DMS114 treated with DMSO at 0.1 percent for 48 hours (cell line): Measurements from ENCODE around the gene HLA-DQB1.
"Not testable (repeated sequence)": the region's sequence is repeated elsewhere in the genome, so short reads cannot be mapped to it uniquely, and the experiment has no call there.

Experiments used
- DNase-seq: peaks from one replicate; lab custom pipeline; 2025; ENCODE audit not compliant: unreplicated experiment; lab: John Stamatoyannopoulos, UW

Gene HLA-DQB1

DNA sequence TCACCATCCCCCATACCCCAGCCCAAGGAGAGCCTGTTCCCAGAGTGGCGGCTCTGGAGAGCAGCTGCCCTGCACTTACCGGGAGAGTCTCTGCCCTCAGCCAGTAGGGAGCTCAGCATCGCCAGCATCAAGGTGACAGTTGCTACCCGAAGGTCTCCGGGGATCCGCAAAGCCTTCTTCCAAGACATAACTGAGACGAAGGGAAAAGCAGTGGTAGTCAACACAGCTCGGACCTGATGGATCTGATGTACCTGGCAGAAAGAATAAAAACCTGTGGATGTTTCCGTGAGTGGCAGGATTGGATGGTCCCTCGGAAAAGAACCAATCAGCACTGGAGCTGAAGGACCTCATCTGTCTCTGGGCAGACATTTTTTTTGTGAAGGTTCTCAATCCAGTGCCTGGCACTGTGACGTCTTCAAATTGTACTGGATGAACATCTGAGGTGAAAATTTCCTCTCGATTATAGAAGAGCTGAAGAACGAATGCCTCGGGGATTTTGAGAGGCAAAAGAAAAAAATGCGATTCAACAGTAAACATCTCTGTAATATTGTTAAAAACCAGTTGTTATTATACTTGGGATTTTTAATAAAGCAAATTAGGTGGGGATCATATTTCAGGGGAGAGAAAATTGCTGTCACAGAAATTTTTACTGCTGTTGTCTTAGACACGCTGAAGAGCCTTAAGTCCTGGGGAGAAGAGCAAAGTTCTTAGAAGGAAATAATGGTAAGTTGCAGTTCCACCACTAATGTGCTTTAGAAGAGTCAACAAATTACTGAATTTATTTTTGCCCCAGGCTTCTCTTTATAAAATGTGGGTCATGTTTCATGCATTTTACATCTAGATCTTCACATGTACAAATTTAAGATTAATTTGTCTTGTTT, at the start of gene HLA-DQB1:
HLA-DQB1 (minus strand) TSS at position 238 of the 881 bp plus-strand sequence; CDS start at position 188, 50 bp downstream.
- DNase-seq, result peak; percentile 81

DNA sequence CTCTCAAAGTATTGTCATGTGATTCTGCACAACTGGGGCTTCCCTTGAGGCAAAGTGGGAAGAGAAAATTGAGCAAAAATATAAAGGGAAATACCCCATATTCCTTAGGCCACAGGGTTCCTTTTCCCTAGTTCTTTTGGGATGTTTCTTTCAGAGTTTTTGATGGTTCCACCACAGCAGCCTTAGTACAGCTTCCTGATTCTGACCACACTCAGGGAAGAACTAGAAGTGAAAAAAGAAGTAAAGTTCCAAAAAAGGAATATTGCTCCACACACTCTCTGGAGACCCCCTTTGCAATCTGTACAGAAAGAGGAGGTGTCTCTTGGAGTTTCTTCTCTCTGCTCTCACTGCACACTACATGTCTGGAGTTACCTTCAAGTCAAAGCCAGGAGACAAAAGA, 46.8 kb upstream of the HLA-DQB1 start:
- DNase-seq, result no peak

DNA sequence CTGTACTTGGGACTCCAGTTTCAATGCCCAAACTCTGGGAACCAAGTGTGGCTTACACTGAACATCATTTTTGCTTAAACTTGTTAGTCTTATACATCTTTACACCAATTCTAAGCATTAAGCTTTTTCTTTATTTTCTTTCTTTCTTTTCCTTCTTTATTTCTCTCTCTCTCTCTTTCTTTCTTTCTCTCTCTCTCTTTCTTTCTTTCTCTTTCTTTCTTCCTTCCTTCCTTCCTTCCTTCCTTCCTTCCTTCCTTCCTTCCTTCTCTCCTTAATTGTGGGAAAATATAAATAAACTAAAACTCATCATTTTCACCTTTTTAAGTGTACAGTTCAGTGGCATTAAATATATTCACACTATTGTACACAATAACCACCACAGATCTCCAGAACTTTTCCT, 43.2 kb upstream of the HLA-DQB1 start:
- no peak for DNase-seq

DNA sequence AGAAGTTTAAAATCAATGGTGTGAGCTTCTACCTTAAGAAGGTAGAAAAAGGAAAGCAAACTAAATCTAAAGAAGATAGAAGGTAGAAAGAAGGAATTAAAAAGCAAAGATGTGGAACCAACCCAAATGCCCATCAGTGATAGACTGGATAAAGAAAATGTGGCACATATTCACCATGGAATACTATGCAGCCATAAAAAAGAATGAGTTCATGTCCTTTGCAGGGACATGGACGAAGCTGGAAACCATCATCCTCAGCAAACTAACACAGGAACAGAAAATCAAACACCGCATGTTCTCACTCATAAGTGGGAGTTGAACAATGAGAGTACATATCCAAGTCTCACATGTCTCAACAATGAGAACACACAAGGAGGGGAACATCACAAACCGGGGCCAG, 38.7 kb upstream of the HLA-DQB1 start:
- DNase-seq, result not testable (repeated sequence)

DNA sequence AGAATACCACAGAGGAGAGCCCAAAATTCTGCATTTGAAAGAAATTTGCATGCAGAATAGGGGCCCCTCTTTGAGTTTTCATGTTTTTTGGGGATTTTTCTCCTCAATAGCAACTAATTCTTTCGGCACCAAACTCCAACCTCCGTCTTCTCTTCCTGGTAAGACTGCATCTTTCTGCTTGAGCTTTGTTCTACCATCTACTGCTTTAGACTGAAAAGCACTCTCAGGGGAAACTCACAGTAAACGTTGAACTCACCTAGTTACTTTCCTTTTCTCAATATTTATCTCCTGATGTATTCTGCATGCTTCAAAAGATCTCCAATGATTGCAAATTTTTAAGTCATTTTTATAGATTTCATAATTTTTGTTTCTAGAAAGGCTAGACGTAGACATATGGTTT, 36.9 kb upstream of the HLA-DQB1 start:
- no peak for DNase-seq

DNA sequence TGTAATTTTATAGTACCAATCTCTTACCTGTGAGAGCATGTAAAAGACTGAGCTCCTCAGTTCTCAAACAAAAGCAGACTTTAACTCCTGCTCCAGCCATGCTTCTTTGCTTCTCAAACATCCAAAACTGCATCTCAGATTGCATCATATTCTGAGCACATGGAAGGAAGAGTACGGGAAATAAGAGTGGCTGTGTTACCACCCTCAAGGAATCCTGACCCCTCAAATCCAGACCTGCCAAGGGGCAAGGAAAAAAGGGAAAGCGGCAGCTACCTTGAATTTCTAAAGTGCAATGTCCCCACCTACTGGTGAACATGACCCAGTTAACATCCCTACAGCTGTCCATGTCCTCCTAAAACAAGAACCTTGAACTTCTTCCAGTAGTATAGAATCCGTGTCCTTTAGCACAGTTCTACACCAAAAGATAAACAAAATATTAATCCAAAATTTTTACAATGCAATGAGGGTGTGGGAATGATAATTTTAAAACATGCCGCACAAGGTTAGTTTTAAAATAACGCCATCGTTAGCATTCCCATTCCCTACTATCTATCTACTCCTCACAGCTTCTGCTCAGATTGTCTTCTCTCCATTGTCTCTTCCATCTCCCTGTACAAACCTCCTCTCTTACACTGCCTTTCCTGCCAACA, 34.1 kb upstream of the HLA-DQB1 start:
- peak; percentile 83 for DNase-seq

DNA sequence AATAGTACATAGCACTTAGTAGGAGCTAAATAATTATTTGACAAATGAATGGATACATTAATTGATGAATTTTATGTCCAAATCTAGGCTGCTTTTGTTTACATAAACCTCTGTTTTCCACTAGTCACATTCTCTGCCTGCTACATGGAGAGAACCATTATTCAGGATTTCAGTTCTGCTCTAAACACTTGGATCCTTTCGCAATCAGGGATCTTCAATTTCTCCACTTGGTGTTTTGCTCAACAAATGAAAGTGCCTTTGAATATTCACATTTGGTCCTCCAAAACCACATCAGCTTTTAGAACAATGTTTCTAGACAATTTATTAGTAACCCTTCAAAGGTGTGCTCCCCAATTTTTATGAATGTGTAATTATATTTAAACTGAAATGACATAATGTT, 30.6 kb upstream of the HLA-DQB1 start:
- no peak for DNase-seq

DNA sequence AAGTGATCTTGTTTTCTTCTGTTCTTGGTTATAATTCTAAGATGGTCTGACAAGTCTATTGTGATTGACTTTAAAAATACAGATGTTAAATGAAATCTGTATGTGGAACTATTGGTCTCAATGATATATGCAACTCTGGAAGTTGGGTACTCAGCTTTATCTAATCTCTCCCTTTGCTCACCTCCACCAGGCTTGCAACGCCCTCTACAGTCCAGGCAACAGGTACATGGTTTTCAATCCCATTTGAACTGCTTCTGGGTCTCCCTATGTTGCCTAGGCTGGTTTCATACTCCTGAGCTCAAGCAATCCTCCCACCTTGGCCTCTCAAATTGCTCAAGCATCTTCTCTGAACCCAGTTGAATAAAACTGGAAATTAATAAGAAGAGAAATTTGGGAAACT, 25.6 kb upstream of the HLA-DQB1 start:
- DNase-seq, result no peak

DNA sequence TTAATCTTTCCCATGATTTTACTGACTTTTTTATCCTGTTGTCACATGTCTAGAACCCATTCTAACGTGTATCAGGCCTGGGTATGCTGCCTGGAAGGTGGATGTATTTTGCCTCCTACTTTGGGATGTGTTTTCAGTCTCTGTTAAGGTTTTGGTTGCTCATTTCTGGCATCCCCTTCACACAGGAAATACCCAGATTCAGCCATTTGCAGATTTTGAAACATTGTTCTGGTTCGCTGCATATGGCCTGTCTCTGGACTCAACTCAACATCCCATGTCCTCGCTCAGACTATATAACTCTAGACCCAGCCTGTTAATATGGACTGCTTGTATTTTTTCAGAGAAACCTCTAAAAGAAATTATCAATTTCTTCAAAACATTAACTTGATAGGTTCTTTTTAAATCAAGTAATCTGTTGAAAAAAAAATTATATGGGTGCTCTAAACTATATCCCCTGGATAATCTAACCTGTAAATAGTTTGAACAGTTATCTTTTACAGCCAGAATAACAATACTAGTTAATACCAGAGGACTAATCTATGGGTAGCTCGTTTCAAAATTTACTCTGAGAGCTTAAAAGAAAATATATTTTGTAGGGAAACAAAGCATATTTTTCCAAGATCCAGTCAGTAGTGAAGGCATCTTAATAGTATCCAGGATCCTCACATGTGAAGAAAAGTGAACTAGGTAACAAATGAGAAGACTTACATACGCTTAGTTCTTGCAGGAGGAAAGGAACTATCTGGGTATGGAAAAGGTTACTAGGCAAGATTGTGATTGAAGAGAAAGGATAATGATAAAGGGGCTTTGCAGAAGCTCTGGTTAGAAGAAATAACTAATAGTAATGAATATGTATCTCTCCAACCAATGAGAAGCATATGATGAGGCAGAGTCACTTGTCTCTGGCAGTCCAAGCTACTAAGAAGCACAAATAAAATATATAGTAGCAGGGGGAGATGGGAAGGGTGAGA, 23.4 kb upstream of the HLA-DQB1 start:
- peak; percentile 52 for DNase-seq

DNA sequence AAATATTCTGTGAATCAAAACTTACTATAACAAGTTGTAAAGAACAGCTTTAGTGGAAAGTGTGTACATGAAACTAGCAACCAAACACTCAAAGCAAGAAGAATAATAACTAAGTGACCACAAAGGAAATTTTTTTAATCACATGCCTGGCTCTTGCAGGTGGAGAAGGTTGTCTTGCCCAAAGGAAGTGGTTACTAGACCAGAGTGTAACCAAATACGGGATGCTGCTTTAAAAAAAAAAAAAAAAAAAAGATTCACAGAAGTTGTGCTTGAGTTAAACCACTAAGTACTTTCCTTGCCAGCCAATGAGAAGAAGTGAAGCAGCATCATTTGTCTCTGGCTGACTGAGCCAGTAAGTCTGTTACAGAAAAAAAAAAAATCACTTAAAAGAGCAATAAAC, 19.1 kb upstream of the HLA-DQB1 start:
- no peak for DNase-seq

DNA sequence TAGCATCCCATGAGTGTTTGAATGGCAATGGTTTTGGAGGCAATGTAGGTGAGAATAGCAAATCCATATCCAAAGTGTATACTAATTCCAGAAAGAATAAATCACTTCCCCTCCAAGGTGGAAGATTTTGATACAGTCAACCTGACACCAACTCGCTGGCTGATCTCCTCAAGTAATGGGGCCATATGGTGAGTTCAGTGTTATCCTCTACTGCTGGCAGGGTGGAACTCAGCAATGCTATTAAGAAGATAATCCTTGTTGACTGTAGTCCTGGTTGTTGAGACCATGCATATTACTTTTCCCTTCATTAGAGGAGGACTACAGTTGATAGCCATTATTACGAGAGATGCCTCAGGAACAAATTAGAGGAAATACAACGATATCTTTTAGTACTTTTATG, 17.8 kb upstream of the HLA-DQB1 start:
- DNase-seq, result no peak

DNA sequence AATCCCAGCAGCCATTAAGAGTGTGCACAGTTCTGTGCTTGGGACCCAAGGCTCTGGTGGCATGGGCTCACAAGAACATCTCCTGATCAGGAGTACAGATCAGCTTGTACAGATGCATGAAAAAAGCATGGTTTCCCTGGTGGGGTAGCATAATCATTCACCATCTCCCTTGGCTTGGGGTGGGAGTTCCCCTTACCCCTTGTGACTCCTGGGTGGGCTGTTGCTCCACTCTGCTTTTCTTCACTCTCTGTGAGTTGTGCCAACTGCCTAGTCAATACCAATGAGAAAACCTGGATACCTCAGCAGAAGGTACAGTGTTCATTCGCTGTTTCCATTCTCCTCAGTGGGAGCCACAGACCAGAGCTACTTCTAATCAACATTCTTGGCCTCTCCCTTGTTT, 13.6 kb upstream of the HLA-DQB1 start:
- no peak for DNase-seq

DNA sequence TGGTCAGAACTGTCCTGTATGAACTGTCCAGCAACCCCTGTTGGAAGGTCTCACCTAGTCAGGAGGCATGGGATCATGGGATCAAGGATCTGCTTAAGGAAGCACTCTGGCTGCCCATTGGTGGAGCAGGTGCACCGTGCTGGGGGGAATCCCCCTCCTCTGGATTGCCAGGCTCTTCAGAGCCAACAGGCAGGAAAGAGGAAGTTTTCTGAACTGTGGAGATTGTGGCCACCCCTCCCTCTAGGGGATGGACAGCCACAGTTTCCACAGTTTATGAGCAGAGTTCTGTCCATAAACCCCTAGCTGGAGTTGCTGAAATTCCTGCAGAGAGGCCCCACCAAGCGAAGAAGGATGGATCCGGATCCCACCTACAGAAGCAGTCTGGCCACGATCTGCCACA, 13.0 kb upstream of the HLA-DQB1 start:
- DNase-seq, result no peak

DNA sequence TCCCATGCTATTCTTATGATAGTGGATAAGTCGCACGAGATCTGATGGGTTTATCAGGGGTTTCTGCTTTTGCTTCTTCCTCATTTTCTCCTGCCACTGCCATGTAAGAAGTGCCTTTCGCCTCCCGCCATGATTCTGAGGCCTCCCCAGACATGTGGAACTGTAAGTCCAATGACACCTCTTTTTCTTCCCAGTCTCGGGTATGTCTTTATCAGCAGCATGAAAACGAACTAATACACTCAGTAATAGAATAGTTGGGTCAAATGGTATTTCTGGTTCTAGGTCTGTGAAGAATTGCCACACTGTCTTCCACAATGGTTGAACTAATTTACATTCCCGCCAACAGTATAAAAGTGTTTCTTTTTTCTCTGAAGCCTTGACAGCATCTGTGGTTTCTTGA, 7.7 kb upstream of the HLA-DQB1 start:
- not testable (repeated sequence) for DNase-seq

DNA sequence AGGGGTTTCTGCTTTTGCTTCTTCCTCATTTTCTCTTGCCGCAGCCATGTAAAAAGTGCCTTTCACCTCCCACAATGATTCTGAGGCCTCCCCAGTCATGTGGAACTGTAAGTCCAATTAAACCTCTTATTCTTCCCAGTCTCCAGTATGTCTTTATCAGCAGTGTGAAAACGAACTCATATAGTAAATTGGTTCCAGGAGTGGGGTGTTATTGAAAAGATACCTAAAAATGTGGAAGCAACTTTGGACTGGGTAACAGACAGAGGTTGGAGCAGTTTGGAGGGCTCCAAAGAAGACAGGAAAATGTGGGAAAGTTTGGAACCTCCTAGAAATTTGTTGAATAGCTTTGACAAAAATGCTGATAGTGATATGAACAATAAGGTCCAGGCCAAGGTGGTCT, 5.5 kb upstream of the HLA-DQB1 start:
- not testable (repeated sequence) for DNase-seq

DNA sequence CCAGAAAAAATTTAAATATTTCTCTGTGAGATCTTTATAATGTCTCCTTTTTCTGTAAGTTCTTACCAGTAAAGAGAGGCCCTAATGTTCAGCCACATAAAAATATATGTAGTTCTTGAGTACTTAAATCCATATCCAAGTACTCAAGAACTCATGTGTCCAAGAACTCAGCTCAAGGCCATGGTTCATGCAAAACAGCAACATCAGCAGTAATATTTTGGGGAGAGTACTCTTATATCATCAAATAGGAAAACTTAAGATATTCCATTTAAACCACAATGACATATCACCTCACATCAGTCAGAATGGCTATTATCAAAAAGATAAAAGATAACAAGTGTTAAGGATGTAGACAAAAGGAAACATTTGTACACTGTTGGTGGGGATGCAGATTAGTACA, 3.4 kb upstream of the HLA-DQB1 start:
- DNase-seq, result no peak

DNA sequence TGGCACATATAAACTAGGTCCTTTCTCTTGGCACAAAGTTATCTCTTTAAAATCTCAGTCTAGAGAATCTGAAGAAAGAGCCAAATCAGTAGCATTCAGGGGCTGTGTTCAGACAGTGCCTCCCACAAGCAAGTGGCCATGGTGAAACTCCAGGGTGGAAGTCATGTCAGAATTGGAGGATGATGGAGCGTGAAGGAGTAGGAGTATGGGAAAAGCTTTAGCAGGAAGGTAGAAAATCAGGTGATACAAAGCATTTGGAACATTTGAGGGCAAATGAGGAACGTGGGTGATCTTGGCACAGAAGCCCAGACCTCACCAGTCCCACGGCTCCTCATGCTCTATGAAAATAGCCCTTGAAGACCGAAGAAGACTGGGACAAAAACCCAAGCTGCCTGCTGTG, 2.8 kb upstream of the HLA-DQB1 start:
- DNase-seq, result no peak

DNA sequence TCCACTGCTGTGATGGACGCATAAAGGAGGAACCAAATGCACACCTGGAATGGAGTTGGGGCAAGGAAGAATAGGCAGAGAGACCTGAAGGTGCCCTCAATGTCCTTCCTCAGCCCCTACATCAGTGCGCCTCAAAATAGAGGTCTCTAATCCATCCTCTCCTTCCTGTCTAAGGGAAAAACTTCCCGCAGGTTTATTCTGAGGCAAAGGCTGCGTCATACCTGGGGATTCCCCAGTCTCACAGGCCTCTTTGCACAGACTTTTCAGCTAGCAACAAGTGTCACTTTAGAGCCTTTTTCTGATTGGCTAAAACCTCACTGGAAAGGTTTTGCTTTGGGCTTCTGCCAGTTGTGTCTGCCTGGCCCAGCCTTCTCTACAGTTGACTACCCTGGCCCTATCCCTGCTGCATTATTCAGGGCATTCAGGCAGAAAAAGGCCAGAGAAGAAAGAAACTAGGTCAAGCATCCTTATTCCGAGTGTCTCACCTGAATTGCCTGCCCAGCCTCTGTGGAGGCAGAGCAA, 1.8 kb upstream of the HLA-DQB1 start:
- DNase-seq, result no peak

DNA sequence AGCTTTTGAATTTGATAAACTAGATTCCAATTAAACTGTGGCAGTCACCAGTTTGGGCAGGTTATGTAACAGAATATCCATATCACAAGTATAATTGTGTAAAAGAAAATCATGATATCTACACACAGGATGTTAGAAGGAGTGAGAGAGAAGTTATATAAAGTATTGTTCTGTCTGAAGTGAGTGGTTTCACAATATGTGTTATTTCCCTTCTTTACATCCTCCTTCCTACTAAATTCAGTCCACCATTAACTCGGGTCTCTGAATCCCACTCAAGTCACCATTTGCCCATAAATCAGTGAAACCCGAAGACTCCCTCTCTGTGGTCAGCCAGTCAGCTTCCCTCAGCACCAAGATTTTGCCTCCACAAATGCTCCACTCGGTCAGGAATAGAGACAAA, 796 bp downstream of the HLA-DQB1 start:
- DNase-seq, result no peak

DNA sequence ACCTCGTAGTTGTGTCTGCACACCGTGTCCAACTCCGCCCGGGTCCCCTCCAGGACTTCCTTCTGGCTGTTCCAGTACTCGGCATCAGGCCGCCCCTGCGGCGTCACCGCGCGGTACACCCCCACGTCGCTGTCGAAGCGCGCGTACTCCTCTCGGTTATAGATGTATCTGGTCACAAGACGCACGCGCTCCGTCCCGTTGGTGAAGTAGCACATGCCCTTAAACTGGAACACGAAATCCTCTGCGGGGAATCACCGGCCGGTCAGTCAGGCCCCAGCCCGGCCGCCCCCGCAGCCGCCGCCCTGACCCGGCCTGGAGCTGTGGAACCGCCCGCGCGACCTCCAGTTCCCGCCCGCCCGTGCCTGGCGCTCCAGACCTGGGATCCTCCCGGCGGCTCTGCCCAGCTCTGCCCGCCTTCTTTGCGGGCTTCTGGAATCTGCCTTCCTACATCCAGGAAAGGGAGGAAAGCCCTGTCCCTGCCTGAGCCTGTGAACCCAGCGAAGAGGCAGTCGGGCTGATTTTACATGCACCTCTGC, 1.6 kb downstream of the HLA-DQB1 start:
- DNase-seq, result no peak

DNA sequence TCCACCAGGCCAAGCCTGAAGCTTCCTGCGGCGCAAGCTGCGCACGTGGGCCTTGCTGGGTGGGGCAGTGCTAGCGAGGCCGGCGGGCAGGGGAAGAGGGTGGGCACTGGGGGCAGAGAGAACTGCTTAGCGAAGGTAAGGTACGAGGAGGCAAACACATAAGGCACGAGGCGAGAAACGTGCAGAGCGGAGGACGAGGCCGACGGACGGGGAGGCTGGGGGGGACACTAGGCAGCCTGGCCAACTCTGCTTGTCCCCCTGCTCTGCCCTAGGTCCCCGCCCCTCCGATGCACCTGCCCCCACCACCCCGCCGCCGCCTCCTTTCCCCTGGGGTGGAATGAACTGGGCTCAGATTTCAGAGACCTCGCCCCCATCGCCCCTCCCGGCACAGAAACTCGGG, 2.1 kb downstream of the HLA-DQB1 start:
- DNase-seq, result no peak
